Measurements from ENCODE around the gene PAX5. TPM values are rescaled to one million over a fixed set of nuclear protein-coding genes. Genes with fewer than 3 reads are reported as not detected.

Gene PAX5
- total RNA-seq, 1 experiment from 2014 or later: 0.39 TPM

DNA sequence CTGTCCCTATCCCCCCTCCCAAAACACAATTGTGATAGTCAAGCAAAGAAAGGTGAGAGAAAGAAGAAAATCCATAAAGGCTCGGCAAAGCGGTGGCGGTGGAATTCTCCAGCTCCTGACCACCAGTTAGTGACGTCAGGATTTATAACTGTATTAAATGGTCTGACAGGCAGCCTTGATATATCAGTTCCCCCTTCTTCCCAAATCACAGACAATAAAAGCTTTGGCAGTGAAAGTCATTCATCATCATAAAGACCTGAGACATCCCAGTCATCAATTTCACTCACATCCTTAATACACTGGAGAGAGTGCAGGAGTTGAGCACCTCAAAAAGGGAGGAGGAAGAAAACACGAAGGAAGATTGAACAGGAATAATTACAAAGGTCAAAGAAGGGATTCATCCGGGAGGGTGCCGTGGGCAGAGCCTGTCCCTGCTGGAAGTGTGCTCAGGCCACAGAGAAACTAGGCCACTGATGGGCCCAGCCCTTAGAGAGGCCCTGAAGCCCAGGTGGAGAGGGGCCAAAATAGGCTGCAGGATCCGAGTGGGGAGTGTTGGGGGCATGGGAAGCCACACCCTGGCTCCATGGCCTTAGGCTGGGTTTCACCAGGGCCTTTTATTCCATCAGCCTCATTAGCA, 131.9 kb downstream of the PAX5 start:
- TF ChIP-seq, protein P1, sequence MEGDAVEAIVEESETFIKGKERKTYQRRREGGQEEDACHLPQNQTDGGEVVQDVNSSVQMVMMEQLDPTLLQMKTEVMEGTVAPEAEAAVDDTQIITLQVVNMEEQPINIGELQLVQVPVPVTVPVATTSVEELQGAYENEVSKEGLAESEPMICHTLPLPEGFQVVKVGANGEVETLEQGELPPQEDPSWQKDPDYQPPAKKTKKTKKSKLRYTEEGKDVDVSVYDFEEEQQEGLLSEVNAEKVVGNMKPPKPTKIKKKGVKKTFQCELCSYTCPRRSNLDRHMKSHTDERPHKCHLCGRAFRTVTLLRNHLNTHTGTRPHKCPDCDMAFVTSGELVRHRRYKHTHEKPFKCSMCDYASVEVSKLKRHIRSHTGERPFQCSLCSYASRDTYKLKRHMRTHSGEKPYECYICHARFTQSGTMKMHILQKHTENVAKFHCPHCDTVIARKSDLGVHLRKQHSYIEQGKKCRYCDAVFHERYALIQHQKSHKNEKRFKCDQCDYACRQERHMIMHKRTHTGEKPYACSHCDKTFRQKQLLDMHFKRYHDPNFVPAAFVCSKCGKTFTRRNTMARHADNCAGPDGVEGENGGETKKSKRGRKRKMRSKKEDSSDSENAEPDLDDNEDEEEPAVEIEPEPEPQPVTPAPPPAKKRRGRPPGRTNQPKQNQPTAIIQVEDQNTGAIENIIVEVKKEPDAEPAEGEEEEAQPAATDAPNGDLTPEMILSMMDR (conservative IDR thresholded peaks at IDR 0.05): no peak
- Histone ChIP-seq H4K20me1 (ENCODE audit: control insufficient read depth, insufficient read depth, insufficient read length) (no peaks in the 10 kb centered on the region), H4K8ac (replicated peaks; ENCODE audit: insufficient read length, low read depth, low read length) (no peak overlapping the region), H3K18ac (ENCODE audit: insufficient read length, low read depth, low read length) (no peak overlapping the region), H3K4me1 (ENCODE audit: insufficient read depth, low read length) (no peaks in the 10 kb centered on the region), H4K91ac (ENCODE audit: insufficient read length, low read depth, low read length) (no peak overlapping the region), H3K9ac (ENCODE audit: extremely low read depth, insufficient read length, low read length) (no peak overlapping the region), H2BK20ac (ENCODE audit: low read depth, low read length, poor library complexity, severe bottlenecking) (no peak overlapping the region), H3K27ac (ENCODE audit: insufficient read length, low read depth, low read length) (no peak overlapping the region), H3K4me2 (ENCODE audit: insufficient read depth, insufficient read length, low read length) (no peak overlapping the region), H2BK12ac (ENCODE audit: insufficient read length, low read depth, low read length) (no peak overlapping the region), H3K79me2 (ENCODE audit: insufficient read depth, low read length) (no peaks in the 10 kb centered on the region), H3K4ac (ENCODE audit: low read depth, low read length) (no peak overlapping the region), H2BK15ac (ENCODE audit: low read depth, low read length) (no peak overlapping the region), H3K23ac (ENCODE audit: insufficient read length, low read depth, low read length) (no peak overlapping the region), H2BK5ac (ENCODE audit: insufficient read length, low read length) (no peak overlapping the region), H3K23me2 (ENCODE audit: insufficient read length, low read depth, low read length, poor library complexity, severe bottlenecking) (no peaks in the 10 kb centered on the region), H3K56ac (ENCODE audit: insufficient read length, low read depth, low read length) (no peak overlapping the region), H3K79me1 (ENCODE audit: insufficient read depth, low read depth, low read length, poor library complexity, severe bottlenecking) (no peaks in the 10 kb centered on the region), H3K27me3 (ENCODE audit: insufficient read depth, low read length) (no peaks in the 10 kb centered on the region), H3T11ph (ENCODE audit: low read length) (no peak overlapping the region), H3K9me3 (ENCODE audit: control insufficient read depth, low read depth, low read length) (no peaks in the 10 kb centered on the region), H4K5ac (ENCODE audit: insufficient read length, low read depth, low read length) (no peak overlapping the region), H2BK120ac (ENCODE audit: low read depth, low read length, poor library complexity, severe bottlenecking) (no peak overlapping the region), H2AK5ac (ENCODE audit: insufficient read length, low read length) (no peak overlapping the region), H3K14ac (ENCODE audit: insufficient read depth, low read length) (no peak overlapping the region), H2AFZ (ENCODE audit: low read length) (no peak overlapping the region)
- DNase-seq: no peak
- no peak overlapping the region for H3K27ac Mint-ChIP-seq
- no peaks in the 10 kb centered on the region; a peak in 1 of 5 replicates for H3K9me3 Mint-ChIP-seq
- H3K4me3 Mint-ChIP-seq: no peak overlapping the region
- peaks cover 6% of the 10 kb centered on the region for H3K27me3 Mint-ChIP-seq (ENCODE audit: low read depth)
- no peaks in the 10 kb centered on the region for H3K36me3 Mint-ChIP-seq (ENCODE audit: insufficient read depth in 1 of 3, low read depth in 3 of 3)
- H3K4me1 Mint-ChIP-seq: peaks cover 14 to 42% of the 10 kb centered on the region in 2 experiments
- no CpG with 5 or more reads among the region's 8 CpGs for WGBS (ENCODE audit: extremely low coverage, insufficient read length, low lambda C conversion rate)
